H54 (cell line): Measurements from ENCODE around the gene SERPINE2.

Source experiments
- DNase-seq: peaks from one replicate; pipeline ENCODE4 v3.0.0; 2011; ENCODE audit warnings: low spot score, mixed read lengths; ENCODE audit not compliant: insufficient read length
- FAIRE-seq: peaks from 3 replicates; lab custom pipeline; 2011; peaks lifted over from hg19 to GRCh38; lab: Jason Lieb, UNC
- POLR2A ChIP-seq: IDR thresholded peaks from 2 replicates; pipeline ENCODE4 v1.6.1; 2011; ENCODE audit warnings: low read depth, mild to moderate bottlenecking, low read length

The SERPINE2 gene

GRCh38 chr2:224039080-224039769 lies at the start of gene SERPINE2:
Gene SERPINE2 (minus strand): TSS chr2:224039286. CDS start chr2:224001900, 37,386 bp downstream.
- TF ChIP-seq POLR2A: peak; percentile 98
- FAIRE-seq (no peak), DNase-seq (peak; percentile 52)

GRCh38 chr2:224086226-224086914 lies 47.3 kb upstream of the SERPINE2 start:
- FAIRE-seq (peak; percentile 75), DNase-seq (peak; percentile 34)
- no peak for TF ChIP-seq POLR2A

GRCh38 chr2:224085811-224086210 lies 46.7 kb upstream of the SERPINE2 start:
- no peak for DNase-seq
- TF ChIP-seq POLR2A: no peak
- no peak for FAIRE-seq

- DNase-seq: peak; percentile 40
- peak; percentile 85 for FAIRE-seq
- no peak for TF ChIP-seq POLR2A
Measured at GRCh38 chr2:224085246-224085645, 46.2 kb upstream of the SERPINE2 start.

- TF ChIP-seq POLR2A: no peak
- DNase-seq (no peak), FAIRE-seq (no peak)
Measured at GRCh38 chr2:224084266-224084892, 45.3 kb upstream of the SERPINE2 start.

- FAIRE-seq: no peak
- no peak for DNase-seq
- TF ChIP-seq POLR2A: no peak
Measured at GRCh38 chr2:224083638-224084037, 44.6 kb upstream of the SERPINE2 start.

- no peak for TF ChIP-seq POLR2A
- FAIRE-seq: no peak
- DNase-seq: no peak
Measured at GRCh38 chr2:224078656-224079055, 39.6 kb upstream of the SERPINE2 start.

- no peak for DNase-seq
- TF ChIP-seq POLR2A: no peak
- no peak for FAIRE-seq
Measured at GRCh38 chr2:224077773-224078507, 38.9 kb upstream of the SERPINE2 start.

GRCh38 chr2:224075588-224075987 lies 36.5 kb upstream of the SERPINE2 start:
- FAIRE-seq (no peak), DNase-seq (no peak)
- no peak for TF ChIP-seq POLR2A

- TF ChIP-seq POLR2A: no peak
- FAIRE-seq (no peak), DNase-seq (no peak)
Measured at GRCh38 chr2:224073676-224074075, 34.6 kb upstream of the SERPINE2 start.

GRCh38 chr2:224072541-224073188 lies 33.6 kb upstream of the SERPINE2 start:
- no peak for TF ChIP-seq POLR2A
- DNase-seq (no peak), FAIRE-seq (no peak)

- DNase-seq: no peak
- FAIRE-seq: no peak
- TF ChIP-seq POLR2A: no peak
Measured at GRCh38 chr2:224069172-224069571, 30.1 kb upstream of the SERPINE2 start.

GRCh38 chr2:224063298-224063648 lies 24.2 kb upstream of the SERPINE2 start:
- no peak for DNase-seq
- no peak for TF ChIP-seq POLR2A
- FAIRE-seq: no peak
